Measurements from ENCODE around the gene CDC42BPA. TPM values are rescaled to one million over a fixed set of nuclear protein-coding genes. Genes with fewer than 3 reads are reported as not detected.
"Not testable (repeated sequence)": the region's sequence is repeated elsewhere in the genome, so short reads cannot be mapped to it uniquely, and the experiment has no call there.

Gene CDC42BPA
- total RNA-seq, 3 donors from 2014 or later, result 0.52 to 0.74 (median 0.56) TPM

GRCh38 chr1:226966683-226967082 is 351.6 kb downstream of the CDC42BPA start:
- no peak for ATAC-seq

DNA sequence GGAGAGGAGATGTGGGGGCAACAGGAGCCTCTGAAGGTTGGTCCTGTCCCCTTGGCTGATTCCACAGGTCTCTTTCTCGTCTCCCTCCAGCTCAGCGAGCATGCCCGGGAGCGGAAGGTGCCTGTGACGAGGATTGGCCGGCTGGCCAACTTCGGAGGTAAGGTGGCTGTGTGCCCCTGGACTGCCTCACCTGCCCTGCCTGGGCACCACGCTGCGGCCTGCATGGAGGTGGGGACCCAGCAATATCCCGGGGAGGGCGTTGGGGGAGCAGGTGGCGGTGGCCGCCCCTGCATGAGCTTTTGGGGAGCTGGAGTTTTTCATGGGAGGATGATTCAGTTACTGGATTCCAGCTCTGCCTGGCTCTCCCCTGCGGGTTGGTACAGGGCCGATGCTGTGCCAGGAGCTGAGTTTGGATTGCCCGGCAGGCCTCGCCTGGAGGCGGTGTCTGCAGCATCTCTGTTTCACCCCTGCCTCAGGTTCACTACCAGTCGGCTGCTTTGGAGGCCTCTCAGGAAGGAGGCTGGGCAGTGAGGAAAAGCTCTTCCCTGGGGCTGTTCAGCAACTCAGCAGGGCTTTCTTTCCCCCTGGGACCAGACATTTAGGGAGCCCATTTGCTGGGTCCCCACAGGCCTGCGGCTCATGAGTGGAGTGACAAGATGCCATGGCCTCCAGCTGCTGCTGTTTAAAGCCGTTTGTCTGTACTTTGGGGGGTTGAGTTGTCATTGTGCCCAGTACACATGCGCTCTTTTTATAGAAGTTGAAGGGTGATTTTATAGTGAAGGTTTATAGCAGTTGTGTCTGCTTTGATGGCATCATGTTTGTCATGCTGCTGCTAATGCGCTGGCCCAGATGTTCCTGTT is 352.5 kb downstream of the CDC42BPA start:
- H3K9me3 Mint-ChIP-seq, result no peaks in the 10 kb centered on the region
- peaks cover 30% of the 10 kb centered on the region for H3K36me3 Mint-ChIP-seq (ENCODE audit: insufficient read depth)
- no peak overlapping the region for H3K4me3 Mint-ChIP-seq
- no peaks in the 10 kb centered on the region for H3K4me1 Mint-ChIP-seq (ENCODE audit: low read depth)
- DNase-seq (no peak), ATAC-seq (no peak)
- H3K27me3 Mint-ChIP-seq (ENCODE audit: low read depth), result no peaks in the 10 kb centered on the region

More at GRCh38 chr1:226966683-226967082, 351.6 kb downstream of the CDC42BPA start:
- peaks cover 33% of the 10 kb centered on the region for H3K36me3 Mint-ChIP-seq (ENCODE audit: insufficient read depth)
- H3K4me1 Mint-ChIP-seq (ENCODE audit: low read depth), result peaks cover 1% of the 10 kb centered on the region
- no peak overlapping the region for H3K4me3 Mint-ChIP-seq
- no peaks in the 10 kb centered on the region for H3K27me3 Mint-ChIP-seq (ENCODE audit: low read depth)
- no peak for DNase-seq
- peaks cover 2% of the 10 kb centered on the region for H3K9me3 Mint-ChIP-seq

GRCh38 chr1:226964611-226965486 is 353.4 kb downstream of the CDC42BPA start:
- Mint-ChIP-seq H3K4me3 (no peak overlapping the region), H3K27me3 (ENCODE audit: low read depth) (no peaks in the 10 kb centered on the region), H3K36me3 (ENCODE audit: insufficient read depth) (peaks cover 27% of the 10 kb centered on the region), H3K4me1 (ENCODE audit: low read depth) (no peaks in the 10 kb centered on the region), H3K9me3 (no peaks in the 10 kb centered on the region)
- DNase-seq, result no peak
- ATAC-seq, result no peak

- no peaks in the 10 kb centered on the region for H3K9me3 Mint-ChIP-seq
- H3K27me3 Mint-ChIP-seq (ENCODE audit: low read depth), result no peaks in the 10 kb centered on the region
- H3K4me1 Mint-ChIP-seq (ENCODE audit: low read depth), result peaks cover 6% of the 10 kb centered on the region
- ATAC-seq (no peak), DNase-seq (no peak)
- H3K36me3 Mint-ChIP-seq (ENCODE audit: insufficient read depth), result peaks cover 21% of the 10 kb centered on the region
- no peak overlapping the region for H3K4me3 Mint-ChIP-seq
Measured at GRCh38 chr1:226964068-226964425, 354.2 kb downstream of the CDC42BPA start.

DNA sequence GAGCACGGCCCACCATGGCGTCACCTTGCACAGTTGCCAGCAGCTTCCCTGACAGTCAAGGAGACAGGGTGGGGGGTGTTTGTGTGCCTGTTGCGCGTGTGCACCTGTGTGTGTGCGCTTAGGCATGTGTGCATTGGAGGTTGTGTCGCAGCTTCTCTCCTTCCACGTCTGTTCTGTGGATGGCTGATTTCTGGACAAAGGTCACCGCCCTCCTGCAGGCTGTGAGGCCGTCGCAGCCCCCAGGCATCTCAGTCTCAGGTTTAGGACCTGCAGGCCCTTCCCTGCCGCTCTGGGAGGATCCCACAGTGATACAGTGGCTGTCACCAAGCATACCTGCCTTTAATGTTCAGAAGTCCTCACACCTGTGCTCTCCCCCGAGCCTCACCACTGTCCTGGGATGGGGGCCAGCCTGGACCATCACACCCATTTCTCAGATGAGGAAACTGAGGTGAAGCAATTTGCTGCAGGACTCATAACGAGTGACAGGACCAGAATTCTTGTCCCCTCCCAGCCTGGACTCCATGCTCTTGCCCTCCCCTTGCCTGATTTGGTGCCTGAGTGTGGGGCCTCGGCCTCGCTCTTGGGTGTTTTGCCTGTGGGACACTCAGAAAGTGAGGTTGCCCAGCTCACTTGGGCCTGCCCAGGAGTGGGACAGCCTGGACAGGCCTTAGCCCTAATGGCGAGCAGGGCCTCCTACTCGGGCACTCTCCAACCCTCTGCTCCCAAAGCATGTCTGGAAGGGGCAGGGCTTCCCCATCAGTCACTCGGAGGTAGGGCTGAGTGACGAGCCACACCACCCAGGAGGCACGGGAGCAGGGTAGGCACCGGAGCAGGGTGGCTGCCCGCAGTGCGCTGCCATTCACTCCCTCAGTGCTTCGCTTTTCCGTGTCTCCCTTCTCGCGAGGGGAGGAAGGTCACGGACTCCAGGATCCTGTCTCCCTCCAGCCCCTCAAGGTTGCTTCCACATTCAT is 355.6 kb downstream of the CDC42BPA start:
- Mint-ChIP-seq H3K4me3 (no peak overlapping the region), H3K9me3 (no peaks in the 10 kb centered on the region), H3K27me3 (ENCODE audit: low read depth) (no peaks in the 10 kb centered on the region), H3K4me1 (ENCODE audit: low read depth) (peaks cover 16% of the 10 kb centered on the region), H3K36me3 (ENCODE audit: insufficient read depth) (peaks cover 16% of the 10 kb centered on the region)
- DNase-seq (no peak), ATAC-seq (no peak)

DNA sequence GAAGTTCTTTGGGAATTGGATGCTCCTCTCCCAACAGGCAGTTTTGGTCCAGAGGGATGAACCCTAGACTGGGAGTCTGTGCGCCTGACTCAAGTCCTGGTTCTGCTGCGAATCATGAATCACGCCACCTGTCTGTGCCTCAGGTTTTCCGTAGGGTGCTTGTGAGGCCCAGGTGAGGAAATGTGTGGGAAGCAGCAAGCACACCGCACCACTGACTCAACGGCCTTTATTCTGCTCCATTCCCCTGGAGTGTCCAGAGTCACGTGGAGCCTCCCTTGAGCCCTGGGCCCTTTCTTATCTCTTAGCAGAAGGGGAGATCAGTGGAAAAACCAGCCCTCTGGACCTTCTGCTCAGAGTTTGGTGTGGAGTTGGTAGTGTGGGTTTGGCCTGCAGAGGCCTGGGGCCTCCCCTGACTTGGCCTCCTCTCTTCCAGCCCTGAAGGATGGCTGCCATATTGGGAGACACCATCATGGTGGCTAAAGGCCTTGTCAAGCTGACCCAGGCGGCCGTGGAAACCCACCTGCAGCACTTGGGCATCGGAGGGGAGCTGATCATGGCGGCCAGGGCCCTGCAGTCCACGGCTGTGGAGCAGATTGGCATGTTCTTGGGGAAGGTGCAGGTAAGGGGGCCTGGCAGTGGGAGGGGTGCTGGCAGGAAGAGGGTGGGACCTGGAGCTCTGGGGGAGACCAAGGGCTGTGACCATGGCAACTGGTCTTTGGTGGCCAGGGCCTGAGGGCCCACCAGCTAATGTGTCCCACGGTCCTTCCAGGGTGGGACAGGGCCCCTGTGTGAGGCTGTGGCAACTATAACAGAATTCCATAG is 357.1 kb downstream of the CDC42BPA start:
- no peak for DNase-seq
- Mint-ChIP-seq H3K4me1 (ENCODE audit: low read depth) (peaks cover 19% of the 10 kb centered on the region), H3K9me3 (no peaks in the 10 kb centered on the region)

DNA sequence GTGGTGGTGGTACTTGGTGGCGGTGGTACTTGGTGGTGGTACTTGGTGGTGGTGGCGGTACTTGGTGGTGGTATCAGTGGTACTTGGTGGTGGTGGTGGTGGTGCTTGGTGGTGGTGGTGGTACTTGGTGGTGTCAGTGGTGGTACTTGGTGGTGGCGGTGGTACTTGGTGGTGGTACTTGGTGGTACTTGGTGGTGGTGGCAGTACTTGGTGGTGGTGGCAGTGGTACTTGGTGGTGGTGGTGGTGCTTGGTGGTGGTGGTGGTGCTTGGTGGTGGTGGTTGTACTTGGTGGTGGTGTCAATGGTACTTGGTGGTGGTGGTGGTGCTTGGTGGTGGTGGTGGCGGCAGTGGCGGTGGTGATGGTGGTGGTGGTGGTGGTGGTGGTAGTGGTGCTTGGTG is 358.0 kb downstream of the CDC42BPA start:
- no peak for ATAC-seq
- no peak overlapping the region for H3K4me3 Mint-ChIP-seq
- no peaks in the 10 kb centered on the region for H3K9me3 Mint-ChIP-seq
- H3K4me1 Mint-ChIP-seq (ENCODE audit: low read depth), result peaks cover 19% of the 10 kb centered on the region
- no peaks in the 10 kb centered on the region for H3K27me3 Mint-ChIP-seq (ENCODE audit: low read depth)
- DNase-seq, result no peak
- peaks cover 7% of the 10 kb centered on the region for H3K36me3 Mint-ChIP-seq (ENCODE audit: insufficient read depth)

More for the DNA sequence above, 357.1 kb downstream of the CDC42BPA start:
- Mint-ChIP-seq H3K36me3 (ENCODE audit: insufficient read depth) (peaks cover 10% of the 10 kb centered on the region), H3K4me3 (no peak overlapping the region), H3K27me3 (ENCODE audit: low read depth) (no peaks in the 10 kb centered on the region)
- ATAC-seq, result peak; percentile 42 to 57

- ATAC-seq, result no peak
Measured at GRCh38 chr1:226958300-226958699, 360.0 kb downstream of the CDC42BPA start.

DNA sequence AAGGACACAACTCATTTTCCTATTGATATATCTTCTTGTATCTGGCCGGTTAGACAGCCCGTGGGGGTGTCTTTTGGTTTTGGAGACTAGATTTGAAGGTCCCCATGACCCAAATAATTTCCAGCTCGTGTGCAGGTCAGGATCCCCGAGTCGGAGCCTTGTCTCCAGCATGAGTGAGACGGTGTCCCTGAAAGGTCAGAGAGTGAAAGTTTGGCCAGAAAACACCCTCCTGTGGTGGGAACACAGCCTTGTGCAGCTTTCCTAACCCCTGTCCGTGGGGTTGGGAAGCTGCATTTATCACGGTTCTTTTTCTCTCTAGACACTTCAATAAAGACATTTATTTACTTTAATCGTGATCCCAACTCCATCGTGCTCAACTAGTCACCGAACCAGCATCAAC is 360.6 kb downstream of the CDC42BPA start:
- DNase-seq, result no peak
- H3K4me3 Mint-ChIP-seq, result no peak overlapping the region
- H3K9me3 Mint-ChIP-seq, result no peaks in the 10 kb centered on the region
- no peaks in the 10 kb centered on the region for H3K27me3 Mint-ChIP-seq (ENCODE audit: low read depth)
- H3K4me1 Mint-ChIP-seq (ENCODE audit: low read depth), result peaks cover 23% of the 10 kb centered on the region
- H3K36me3 Mint-ChIP-seq (ENCODE audit: insufficient read depth), result peaks cover 8% of the 10 kb centered on the region
- no peak for ATAC-seq

More at GRCh38 chr1:226958300-226958699, 360.0 kb downstream of the CDC42BPA start:
- Mint-ChIP-seq H3K27me3 (ENCODE audit: low read depth) (no peaks in the 10 kb centered on the region), H3K9me3 (no peaks in the 10 kb centered on the region), H3K4me1 (ENCODE audit: low read depth) (peaks cover 23% of the 10 kb centered on the region), H3K36me3 (ENCODE audit: insufficient read depth) (peaks cover 8% of the 10 kb centered on the region), H3K4me3 (no peak overlapping the region)
- DNase-seq, result no peak

DNA sequence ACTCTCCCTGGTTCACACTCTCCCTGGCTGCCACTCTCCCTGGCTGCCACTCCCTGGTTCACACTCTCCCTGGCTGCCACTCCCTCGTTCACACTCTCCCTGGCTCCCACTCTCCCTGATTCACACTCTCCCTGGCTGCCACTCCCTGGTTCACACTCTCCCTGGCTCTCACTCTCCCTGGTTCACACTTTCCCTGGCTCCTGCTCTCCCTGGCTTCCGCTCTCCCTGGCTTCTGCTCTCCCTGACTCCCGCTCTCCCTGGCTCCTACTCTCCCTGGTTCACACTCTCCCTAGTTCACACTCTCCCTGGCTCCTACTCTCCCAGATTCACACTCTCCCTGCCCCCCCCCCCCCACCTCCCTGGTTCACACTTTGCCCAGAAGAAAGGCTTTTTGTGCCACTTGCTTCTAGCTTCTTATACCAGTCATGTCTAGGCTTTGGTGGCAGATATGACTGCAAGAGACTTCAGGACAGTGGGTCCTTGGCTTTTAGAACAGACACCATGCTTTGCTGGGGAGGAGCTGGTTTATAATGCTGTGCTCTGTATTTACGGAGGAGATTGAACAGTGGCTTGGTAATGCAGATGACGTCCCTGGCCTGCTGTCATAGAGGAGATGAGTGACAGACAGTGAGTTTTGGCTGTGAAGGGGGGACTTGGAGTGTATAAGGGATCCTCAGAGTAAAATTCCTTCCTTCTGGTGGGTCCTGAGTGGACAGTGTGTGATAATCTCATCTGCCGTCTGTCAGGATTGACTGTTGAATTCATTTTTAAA is 361.2 kb downstream of the CDC42BPA start:
- H3K4me3 Mint-ChIP-seq, result no peak overlapping the region
- DNase-seq (no peak), ATAC-seq (no peak)
- H3K27me3 Mint-ChIP-seq (ENCODE audit: low read depth), result no peaks in the 10 kb centered on the region
- H3K36me3 Mint-ChIP-seq (ENCODE audit: insufficient read depth), result peaks cover 8% of the 10 kb centered on the region
- H3K4me1 Mint-ChIP-seq (ENCODE audit: low read depth), result peaks cover 23% of the 10 kb centered on the region
- no peaks in the 10 kb centered on the region for H3K9me3 Mint-ChIP-seq

GRCh38 chr1:226955857-226956256 is 362.4 kb downstream of the CDC42BPA start:
- not testable (repeated sequence) for H3K27me3 Mint-ChIP-seq (ENCODE audit: low read depth); H3K9me3 Mint-ChIP-seq; DNase-seq; H3K36me3 Mint-ChIP-seq (ENCODE audit: insufficient read depth); H3K4me3 Mint-ChIP-seq; ATAC-seq
- peaks cover 26% of the 10 kb centered on the region for H3K4me1 Mint-ChIP-seq (ENCODE audit: low read depth)

- peaks cover 8% of the 10 kb centered on the region for H3K36me3 Mint-ChIP-seq (ENCODE audit: insufficient read depth)
- H3K4me3 Mint-ChIP-seq, result no peak overlapping the region
- peaks cover 27% of the 10 kb centered on the region for H3K4me1 Mint-ChIP-seq (ENCODE audit: low read depth)
- no peaks in the 10 kb centered on the region for H3K9me3 Mint-ChIP-seq
- H3K27me3 Mint-ChIP-seq (ENCODE audit: low read depth), result no peaks in the 10 kb centered on the region
- ATAC-seq, result no peak
- DNase-seq, result no peak
Measured at GRCh38 chr1:226954777-226955176, 363.5 kb downstream of the CDC42BPA start.

All from activated T-cell treated with anti-CD3 and anti-CD28 coated beads, Interleukin-2, amount 50 U/mL, for 4 hours (primary cell).